LNCaP clone FGC (cell line): Measurements from ENCODE around the gene ZGRF1.
"Not testable (repeated sequence)": the region's sequence is repeated elsewhere in the genome, so short reads cannot be mapped to it uniquely, and the experiment has no call there.

Source experiments
- DNase-seq: peaks from one replicate; pipeline ENCODE4 v3.0.0-alpha.2; 2011; ENCODE audit warnings: low read depth
- H3K4me3 ChIP-seq: 2 replicates; pipeline ENCODE4 v1.5.1; 2011; ENCODE audit warnings: mild to moderate bottlenecking, low read depth, low read length, control low read depth
- TF ChIP-seq, protein P1 (sequence below): IDR thresholded peaks from 2 replicates; pipeline ENCODE4 v1.5.1; 2012; ENCODE audit warnings: mild to moderate bottlenecking; ENCODE audit not compliant: control insufficient read depth, insufficient read depth; ENCODE audit errors: extremely low read depth

The ZGRF1 gene

DNA sequence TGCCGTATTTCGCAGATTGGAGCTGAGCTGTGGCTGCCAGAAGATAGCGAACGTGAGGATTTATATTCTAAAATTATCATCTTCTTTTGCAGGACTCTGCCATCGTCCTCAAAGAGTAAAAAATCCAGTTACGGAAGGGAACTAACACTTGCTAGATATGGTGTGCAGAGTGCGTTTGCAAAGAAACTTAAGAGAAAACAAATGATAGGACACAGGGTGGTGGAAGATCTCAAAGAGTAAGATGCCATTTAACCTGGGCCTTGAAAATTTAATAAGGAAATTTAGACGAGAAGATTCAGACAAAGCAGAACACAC lies 800 bp upstream of the ZGRF1 start:
- no peak for DNase-seq
- TF ChIP-seq, protein P1, sequence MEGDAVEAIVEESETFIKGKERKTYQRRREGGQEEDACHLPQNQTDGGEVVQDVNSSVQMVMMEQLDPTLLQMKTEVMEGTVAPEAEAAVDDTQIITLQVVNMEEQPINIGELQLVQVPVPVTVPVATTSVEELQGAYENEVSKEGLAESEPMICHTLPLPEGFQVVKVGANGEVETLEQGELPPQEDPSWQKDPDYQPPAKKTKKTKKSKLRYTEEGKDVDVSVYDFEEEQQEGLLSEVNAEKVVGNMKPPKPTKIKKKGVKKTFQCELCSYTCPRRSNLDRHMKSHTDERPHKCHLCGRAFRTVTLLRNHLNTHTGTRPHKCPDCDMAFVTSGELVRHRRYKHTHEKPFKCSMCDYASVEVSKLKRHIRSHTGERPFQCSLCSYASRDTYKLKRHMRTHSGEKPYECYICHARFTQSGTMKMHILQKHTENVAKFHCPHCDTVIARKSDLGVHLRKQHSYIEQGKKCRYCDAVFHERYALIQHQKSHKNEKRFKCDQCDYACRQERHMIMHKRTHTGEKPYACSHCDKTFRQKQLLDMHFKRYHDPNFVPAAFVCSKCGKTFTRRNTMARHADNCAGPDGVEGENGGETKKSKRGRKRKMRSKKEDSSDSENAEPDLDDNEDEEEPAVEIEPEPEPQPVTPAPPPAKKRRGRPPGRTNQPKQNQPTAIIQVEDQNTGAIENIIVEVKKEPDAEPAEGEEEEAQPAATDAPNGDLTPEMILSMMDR, result no peak
- H3K4me3 ChIP-seq, result peak overlapping the region; percentile 99

DNA sequence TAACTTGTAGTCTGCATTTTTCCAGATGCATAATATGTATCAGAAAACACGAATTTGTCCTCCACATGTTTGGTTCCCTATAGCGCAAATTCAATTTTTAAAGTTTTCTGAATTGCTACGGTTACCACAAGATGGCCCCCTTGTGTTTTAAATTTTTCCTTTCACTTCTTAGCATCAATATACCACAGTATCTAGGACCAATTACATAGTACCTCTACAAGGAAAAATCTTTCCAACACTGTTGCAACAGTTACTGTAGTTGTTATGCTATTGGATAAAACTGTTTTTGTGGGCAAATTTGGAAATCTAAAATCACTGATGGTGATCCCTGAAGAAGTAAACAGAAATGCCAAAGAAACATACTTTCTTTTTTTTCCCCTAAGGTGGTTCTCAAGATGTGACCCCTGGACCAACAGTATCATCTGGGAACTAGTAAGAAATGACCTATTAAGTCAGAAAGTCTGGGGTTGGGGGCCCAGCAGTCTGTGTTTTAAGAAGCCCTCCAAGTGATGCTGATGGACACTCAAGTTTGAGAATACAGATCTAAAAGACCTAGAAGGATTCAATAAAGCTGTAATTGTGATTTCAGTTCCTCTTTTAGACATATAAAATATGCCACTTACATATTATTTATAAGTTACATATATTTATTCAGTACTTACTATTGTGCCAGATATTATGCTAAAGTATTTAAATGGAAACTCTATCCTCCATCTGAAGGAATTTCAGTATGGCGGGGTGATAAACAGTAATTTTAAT lies 3.1 kb downstream of the ZGRF1 start:
- DNase-seq, result no peak
- no peak overlapping the region for H3K4me3 ChIP-seq
- TF ChIP-seq, protein P1, result peak; percentile 49

DNA sequence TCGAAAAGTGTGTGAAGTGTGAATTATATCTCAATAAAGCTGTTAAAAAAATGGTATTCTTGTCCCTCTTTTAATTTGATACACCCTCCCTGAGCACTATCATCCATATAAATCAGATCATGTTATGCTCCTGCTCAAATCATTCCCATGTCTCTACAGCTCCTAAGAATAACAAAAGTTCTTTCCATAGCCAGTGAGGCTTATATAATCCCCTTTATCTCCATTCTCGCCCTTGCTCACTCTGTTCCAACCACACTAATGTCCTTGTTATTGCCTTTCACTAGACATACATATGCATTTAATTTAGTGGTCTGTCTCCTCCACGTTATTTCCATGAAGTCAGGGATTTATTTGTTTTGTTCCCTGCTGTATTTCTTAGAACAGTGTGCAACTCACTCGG lies 10.5 kb downstream of the ZGRF1 start:
- H3K4me3 ChIP-seq, result no peak overlapping the region
- no peak for DNase-seq
- TF ChIP-seq, protein P1, result no peak

DNA sequence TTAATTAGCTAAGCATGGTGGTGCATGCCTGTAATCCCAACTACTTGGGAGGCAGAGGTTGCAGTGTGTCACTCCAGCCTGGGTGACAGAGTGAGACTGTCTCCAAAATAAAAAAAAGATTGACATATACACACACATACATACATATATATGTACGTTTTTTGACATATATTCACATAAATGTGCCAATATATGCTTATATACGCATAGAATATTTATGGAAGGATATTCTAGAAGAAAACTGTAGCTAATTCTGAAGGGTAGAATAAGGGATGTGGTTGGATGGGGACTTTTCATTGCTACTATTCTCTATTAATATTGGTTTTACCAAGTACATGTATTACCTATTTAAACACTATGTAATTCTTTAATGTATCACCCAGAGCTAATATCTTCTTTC lies 19.7 kb downstream of the ZGRF1 start:
- H3K4me3 ChIP-seq, result no peak overlapping the region
- DNase-seq, result no peak
- TF ChIP-seq, protein P1, result no peak

DNA sequence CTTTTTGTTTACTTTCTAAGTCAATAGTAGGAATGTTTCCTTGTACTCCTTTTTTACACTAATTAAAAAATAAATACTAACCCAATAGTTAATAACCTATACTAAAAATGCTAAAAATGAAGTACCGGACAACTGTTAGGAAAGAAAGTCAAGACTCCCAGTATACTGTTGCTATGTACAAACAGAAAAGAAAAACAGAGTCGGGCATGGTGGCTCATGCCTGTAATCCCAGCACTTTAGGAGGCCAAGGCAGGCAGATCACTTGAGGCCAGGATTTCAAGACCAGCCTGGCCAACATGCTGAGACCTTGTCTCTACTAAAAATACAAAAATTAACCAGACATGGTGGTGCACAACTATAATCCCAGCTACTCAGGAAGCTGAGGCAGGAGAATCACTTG lies 23.9 kb downstream of the ZGRF1 start:
- not testable (repeated sequence) for DNase-seq, H3K4me3 ChIP-seq

DNA sequence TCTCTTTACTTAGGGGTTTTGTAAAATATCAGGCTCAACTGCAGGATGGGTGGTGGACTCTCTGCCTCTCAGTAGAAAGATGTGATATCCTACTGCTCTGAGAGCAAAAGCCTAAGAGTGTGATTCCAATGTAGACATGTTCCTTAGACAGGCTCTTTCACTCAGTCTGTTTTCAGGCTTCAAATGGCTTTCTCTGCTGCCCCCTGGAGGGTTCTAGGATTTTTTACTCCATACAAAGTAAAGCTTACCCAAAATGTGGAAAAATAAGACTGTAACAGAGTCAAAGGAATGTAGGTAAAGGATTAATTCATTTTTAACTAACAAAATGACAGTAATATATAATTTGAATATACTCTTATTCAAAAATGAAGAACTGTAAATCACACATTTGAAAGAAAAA lies 32.1 kb downstream of the ZGRF1 start:
- peak; percentile 17 for DNase-seq
- TF ChIP-seq, protein P1, result peak; percentile 58
- H3K4me3 ChIP-seq, result no peak overlapping the region

DNA sequence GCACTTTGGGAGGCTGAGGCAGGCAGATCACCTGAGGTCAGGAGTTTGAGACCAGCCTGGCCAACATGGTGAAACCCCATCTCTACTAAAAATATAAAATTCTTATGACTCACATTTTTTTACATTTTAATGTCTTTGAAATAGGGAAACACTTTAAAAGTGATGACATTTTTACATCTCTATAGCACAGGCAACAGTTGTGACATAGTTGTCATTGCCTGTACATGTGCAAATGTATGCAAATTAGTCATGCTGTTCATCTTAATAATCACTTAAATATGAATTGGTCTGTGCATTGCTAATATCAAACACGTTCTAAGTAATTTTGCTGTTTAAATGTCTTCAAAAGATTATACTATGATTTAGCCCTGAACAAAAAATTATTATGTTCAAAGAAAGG lies 41.7 kb downstream of the ZGRF1 start:
- DNase-seq, result no peak
- TF ChIP-seq, protein P1, result no peak

More for the DNA sequence above, 41.7 kb downstream of the ZGRF1 start:
- no peak overlapping the region for H3K4me3 ChIP-seq
